Right lung (tissue), 5 donors: ENCODE measurements around the gene NCBP2. TPM values are rescaled to one million over a fixed set of nuclear protein-coding genes. Genes with fewer than 3 reads are reported as not detected.

ENCODE experiments used
- DNase-seq, 2 donors: peaks; one replicate each; pipeline ENCODE4 v3.0.0-alpha.2; 2013
- polyA plus RNA-seq, 5 donors: library from polyadenylated mRNA; unstranded; fragments of 120-200 nt; gene quantifications; one replicate each; pipeline versions ENCODE4 v1.2.1 to v1.2.3, GENCODE V29; 2013; ENCODE audit warnings: inconsistent platforms in 1 of 5, low replicate concordance in 1 of 5; ENCODE audit not compliant: insufficient read length in 5 of 5, insufficient read depth in 1 of 5

The NCBP2 gene
- polyA plus RNA-seq, 5 donors = 77.0 to 95.3 (median 88.3) TPM

- peak in 1 of 2 donors; percentile 48 for DNase-seq
Measured at GRCh38 chr3:196969660-196970546, 27.6 kb upstream of the NCBP2 start.

- DNase-seq = no peak
Measured at GRCh38 chr3:196969134-196969659, 26.9 kb upstream of the NCBP2 start.

- DNase-seq = no peak
Measured at GRCh38 chr3:196968233-196969133, 26.2 kb upstream of the NCBP2 start, which contains the start of gene PIGZ. TSS of gene PIGZ (minus strand) at chr3:196968833. CDS start at chr3:196952031, 16,802 bp downstream.

- no peak for DNase-seq
Measured at GRCh38 chr3:196967412-196968232, 25.3 kb upstream of the NCBP2 start.

- DNase-seq = no peak
Measured at GRCh38 chr3:196966526-196967401, 24.4 kb upstream of the NCBP2 start.

GRCh38 chr3:196965804-196966173 lies 23.5 kb upstream of the NCBP2 start:
- no peak for DNase-seq

- no peak for DNase-seq
Measured at GRCh38 chr3:196965112-196965803, 22.9 kb upstream of the NCBP2 start.

- no peak for DNase-seq
Measured at GRCh38 chr3:196963631-196963953, 21.3 kb upstream of the NCBP2 start.

GRCh38 chr3:196962930-196963630 lies 20.8 kb upstream of the NCBP2 start:
- DNase-seq = no peak

GRCh38 chr3:196962108-196962929 lies 20.0 kb upstream of the NCBP2 start:
- DNase-seq = no peak

GRCh38 chr3:196954832-196955231 lies 12.5 kb upstream of the NCBP2 start:
- DNase-seq = no peak

GRCh38 chr3:196951371-196951770 lies 9.0 kb upstream of the NCBP2 start:
- DNase-seq = no peak

- no peak for DNase-seq
Measured at GRCh38 chr3:196949750-196950149, 7.4 kb upstream of the NCBP2 start.

- DNase-seq = no peak
Measured at GRCh38 chr3:196949285-196949619, 6.9 kb upstream of the NCBP2 start.

GRCh38 chr3:196948442-196949284 lies 6.3 kb upstream of the NCBP2 start:
- DNase-seq = no peak

- DNase-seq = no peak
Measured at GRCh38 chr3:196947860-196948441, 5.6 kb upstream of the NCBP2 start.
